GM21381 (cell line): Measurements from ENCODE around the gene C19orf67.

Experiments
- ATAC-seq: cut with Tn5 transposase; IDR thresholded peaks from one replicate; pipeline ENCODE4 v1.9.1; 2021; ENCODE audit warnings: mild to moderate bottlenecking, moderate library complexity; ENCODE audit not compliant: unreplicated experiment

C19orf67 gene

DNA sequence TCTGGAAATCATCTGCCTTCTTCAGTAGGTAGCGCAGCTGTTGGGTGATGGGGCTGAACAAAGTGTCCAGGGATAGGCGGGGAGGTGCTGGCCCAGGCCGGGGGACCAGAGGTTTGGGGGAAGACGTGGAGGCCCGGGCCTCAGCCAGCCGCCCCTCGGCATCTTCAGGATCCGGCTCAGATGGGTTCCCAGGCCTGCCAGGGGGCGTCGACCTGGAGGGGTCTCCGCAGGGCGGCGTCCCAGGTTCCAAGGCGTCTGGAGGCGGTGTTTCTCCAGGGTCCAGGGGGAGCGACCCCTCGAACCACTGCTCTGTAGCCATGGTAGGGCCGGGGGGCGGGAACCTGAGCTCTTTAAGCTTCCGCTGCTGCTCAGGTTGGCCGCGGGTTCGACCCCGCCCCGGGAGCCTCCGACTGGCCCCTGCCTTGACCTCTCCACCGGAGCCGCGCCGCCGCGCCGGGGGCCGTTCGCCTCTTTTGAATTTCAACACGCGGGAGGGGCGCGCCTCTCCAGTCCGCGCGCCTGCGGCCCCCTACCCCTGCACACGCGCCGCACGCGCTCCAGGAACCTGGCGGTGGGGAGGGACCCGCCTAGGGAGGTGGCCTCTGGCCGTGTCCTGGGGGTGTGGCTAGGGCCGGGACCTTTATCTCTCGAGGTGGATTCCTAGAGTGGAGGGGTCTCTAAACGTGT lies at the start of gene C19orf67:
TSS of gene C19orf67 (minus strand) at position 475 of the 687 bp plus-strand sequence. CDS start at position 319, 156 bp downstream.
- no peak for ATAC-seq

DNA sequence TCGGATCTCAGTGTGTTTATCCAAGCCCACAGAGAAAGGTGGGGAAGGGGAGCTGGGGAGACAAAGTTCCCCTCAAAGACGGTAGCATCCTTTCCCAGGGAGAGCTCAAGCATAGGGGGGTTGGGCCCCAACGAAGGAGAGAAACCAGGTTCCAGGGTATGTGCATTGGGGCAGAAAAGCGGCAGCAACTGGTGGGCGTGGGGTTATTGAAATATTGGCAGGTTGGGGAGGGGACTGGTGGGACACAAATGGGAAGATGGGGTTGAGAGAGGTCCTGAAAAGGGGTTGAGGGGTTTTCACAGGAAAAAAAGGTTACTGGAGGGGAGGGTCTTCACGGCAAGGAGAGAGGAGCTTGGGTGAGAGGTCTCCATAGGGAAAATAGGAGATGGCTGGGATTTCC lies 49.8 kb upstream of the C19orf67 start:
- ATAC-seq, result no peak

DNA sequence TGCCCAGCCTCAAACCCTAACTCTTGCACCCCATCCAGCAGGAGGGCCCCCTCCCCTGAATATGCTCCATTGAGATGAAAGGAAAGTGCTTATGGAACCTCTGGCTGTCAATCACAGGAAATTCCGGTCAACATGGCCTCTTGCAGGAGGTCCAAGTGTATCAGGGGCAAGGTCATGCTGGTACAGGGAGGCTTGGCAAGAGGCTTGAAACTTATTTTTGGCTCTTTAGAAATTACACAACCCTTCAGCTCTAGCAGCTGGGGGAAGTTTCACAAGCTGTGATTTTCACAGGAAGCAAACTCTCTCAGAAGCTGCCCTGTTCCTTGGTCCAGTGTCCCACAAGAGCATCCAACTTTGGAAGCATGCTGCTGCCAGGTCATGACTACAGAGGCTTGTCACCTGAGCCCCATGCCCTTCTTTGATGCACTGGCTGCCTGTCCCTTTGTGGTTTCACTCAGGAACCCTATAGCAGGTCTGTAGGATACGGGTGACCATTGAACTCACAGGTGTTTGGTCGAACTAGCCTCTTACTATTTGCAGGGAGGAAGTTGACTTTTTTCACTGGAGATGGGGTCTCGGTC lies 42.4 kb upstream of the C19orf67 start:
- no peak for ATAC-seq

DNA sequence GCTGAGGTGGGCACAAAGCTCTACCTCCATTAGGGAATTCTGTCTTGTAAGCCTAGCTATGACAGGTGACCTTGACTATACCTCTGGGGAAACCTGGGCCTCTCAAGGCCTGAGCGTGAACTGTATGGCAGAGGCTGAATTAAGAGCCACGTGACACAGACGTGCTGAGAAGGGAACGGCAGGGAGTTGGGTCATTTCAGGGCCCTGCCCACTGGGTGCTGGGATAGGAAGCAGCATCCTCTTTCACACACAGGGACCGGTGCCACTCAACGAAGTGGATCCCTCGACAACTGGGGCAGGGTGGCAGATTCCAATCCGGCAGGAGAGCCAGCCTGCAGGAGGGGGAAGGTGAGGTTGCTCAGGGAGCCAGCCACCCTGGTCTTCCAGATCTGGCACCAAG lies 41.6 kb upstream of the C19orf67 start:
- no peak for ATAC-seq

DNA sequence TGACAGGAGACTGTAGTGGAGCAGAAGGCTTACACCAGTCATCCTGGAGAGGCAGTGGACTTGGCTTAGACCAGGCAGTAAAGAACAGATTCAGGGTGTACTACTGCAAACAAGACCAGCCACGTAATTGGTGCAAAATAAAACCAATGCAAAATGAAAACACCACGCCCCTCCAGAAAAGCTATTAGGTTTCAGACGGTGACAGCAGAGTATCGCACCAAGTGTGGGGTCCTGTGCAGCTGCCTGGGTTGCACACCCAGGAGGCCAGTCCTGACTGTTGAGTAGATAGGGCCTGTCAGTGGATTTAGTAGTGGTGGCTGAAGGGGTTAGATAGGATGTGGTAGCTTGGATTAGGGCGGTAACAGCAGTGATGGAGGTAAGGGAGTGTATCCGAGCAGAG lies 37.3 kb upstream of the C19orf67 start:
- no peak for ATAC-seq

DNA sequence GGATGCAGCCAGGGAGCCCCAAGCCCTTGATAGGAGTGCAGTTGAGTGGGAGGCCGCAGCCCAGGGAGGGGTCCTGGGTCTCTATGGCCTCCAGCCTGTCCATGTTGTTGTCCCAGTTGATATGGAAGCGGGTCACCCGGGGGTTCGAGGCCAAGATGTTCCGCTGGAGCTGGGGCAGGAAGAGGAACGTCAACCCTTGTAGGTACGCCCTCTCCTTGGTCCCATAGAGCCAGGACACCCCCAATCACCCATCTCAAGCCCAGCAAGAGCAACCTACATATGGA lies 34.9 kb upstream of the C19orf67 start:
- ATAC-seq, result no peak

DNA sequence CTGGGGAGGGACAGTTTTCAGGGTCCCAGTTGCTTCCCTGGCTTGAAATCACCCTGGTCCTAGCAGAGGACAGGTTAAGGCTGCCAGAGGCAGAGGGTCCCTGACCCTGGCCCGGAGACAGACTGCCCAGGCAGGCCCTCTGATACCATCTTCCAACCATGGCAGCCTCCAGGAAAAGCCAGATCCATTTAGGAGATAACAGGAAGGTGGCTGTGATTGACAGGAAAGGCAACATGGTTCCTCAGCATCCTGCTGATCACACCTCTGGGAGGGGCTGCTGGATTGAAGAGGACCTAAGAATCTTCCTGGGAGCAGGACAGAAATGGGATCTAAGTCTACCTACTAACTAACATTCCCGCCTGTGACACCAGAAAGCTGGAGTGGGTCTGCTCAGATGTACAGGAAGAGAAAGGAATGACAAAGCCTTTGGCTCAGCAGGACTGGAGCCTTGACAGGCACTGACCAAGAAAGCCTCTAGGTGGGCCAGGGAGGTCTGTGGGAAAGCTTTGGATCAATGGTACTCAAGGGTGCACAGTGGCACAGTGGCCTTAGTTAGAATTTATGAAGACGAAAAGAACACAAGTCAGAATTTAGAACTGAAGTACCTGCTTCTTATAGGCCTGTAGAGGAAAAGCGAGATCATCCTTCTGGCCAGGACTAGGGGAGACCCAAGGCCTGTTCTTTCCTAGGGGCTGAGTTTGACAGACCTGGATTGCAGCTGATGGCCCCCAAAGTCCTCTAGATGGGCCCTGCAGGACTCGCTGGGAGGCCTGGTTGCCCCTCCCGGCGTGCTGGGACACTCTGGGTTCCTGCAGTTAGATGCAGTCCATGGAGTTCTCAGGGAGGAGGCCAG lies 34.3 kb upstream of the C19orf67 start:
- no peak for ATAC-seq

DNA sequence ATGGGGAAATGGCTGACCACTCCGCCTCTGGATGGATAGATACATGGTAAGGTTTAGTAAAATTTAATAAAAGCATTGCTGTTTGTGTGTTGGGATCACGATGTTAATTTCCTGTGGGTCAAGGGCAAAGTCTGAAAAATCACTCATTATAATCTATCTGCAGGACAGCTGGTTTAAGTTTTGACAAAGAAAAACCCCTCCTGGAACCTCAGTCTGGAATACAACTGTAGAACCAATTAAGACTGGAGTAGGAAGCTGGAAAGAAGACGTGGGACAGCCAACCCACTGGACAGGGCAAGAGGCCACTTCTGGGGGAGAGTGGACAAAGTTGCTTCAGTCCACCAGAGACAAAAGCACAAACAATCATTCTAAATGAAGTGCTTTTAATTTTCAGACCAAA lies 33.6 kb upstream of the C19orf67 start:
- ATAC-seq, result no peak

DNA sequence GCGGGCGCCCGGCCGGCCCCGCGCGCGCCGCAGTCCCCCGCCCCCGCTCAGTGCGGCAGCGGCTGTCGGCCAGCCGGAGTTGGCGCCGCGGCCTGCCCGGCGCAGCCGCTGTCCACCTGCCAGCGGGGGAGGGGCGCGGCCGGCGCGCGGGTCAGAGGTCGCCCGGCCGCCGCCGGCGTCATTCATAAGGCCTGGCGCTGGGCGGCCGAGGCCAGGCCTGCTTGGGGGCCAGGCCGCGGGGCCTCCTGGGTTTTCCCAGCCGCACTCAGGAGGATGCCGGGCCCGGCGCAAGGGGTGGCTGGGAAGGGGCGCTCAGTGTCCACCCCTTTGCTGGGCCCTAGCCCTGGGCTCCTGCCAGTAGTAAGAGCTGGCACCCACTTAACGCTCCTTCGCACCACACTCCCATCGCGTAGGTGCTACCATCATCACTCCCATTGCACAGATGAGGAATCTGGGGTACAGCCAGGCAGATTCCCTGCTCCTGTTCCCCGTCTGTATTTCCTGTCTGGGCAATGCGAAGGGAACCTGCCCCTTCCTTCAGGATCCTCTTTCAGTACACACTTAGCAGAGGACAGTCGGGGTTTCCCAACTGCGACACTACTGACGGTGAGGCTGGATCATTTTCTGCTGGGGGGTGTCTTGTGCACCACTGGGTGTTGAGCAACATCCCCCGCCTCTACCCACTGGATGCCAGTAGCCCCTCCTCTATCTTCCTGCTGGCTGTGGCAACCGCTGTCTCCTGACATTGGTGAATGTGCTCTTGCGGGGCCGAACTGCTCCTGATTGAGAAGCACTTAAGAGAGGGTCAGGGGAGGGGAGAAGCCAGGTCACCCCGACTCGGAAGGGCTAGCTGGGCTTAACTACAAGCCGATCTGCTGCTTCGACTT lies 32.8 kb upstream of the C19orf67 start:
- ATAC-seq, result peak; percentile 44

DNA sequence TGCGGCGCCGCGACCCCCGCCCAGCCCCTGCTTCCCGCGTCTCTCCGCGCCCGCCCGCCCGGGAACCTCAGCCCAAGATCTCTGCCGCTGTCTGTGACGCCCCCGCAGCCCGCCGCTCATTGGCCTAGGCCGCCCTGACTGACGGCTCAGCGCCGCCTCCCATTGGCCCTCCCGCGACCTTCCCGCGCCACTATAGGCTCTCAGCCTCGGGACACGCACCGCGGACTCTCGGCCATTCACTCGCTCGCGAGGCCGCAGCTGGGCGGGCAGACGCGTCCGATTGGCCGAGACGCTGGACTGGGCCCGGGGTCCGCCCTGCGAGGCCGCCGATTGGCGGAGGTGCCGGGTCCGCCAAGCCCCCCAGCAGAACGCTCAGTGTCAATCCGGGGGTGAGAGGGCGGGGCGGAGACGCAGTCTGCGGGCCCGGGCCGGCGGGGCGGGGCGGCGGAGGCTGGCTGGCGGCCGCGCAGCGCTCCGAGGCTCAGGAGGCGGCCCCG lies 32.1 kb upstream of the C19orf67 start, which contains the start of gene PRKACA:
TSS of gene PRKACA (minus strand) at position 95 of the 497 bp plus-strand sequence. CDS start 215 bp downstream, outside the sequence.
- ATAC-seq, result peak; percentile 87

DNA sequence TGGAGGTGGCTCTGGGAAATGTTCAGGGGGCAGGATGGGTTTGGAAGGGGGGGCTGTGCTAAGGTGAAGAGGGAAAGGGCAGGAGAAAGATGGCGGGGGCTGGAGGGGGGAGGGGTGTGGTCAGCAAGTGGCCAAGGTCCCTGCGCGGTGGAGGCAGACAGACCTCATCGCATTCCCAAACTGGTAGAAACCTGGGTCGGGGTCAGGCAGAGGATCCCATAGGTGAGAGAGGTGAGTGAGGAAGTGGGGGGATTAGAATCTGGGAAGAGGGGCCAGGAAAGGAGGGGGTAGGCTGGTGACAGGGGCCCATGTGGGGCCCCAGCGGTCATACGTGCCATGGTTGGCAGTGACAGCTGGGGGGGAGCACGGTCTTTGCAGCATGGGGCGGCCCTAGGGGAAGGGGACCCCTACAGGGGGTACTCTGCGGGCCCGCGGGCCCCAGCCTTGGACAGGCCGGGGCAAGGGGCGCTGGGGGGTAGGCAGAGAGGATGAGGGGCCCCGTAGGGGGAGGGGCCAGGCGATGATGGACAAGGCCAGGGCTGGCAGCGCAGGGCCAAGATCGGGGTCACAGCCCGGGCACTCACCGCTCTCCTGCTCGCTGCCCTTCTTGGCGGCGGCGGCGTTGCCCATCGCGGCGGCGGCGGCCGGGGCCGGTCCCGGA lies 31.5 kb upstream of the C19orf67 start:
- no peak for ATAC-seq

DNA sequence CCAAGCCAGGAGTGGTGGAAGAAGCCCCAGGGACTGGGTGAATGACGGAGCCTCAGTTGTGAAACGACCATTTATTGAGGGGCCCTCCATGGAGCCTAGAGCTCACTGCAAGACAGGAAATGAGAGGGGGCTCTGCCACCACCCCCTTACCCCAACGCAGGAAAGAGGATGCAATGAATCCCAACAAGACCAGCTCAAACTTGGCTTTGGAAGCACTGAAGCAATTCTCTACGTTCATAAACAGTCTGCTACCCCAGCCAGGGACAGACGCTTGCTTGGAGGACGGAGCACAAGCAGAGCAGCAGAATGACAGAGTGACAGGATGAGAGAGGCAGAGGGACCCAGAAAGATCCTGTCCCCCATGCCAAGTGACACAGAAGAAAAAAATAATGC lies 30.9 kb upstream of the C19orf67 start:
- no peak for ATAC-seq

DNA sequence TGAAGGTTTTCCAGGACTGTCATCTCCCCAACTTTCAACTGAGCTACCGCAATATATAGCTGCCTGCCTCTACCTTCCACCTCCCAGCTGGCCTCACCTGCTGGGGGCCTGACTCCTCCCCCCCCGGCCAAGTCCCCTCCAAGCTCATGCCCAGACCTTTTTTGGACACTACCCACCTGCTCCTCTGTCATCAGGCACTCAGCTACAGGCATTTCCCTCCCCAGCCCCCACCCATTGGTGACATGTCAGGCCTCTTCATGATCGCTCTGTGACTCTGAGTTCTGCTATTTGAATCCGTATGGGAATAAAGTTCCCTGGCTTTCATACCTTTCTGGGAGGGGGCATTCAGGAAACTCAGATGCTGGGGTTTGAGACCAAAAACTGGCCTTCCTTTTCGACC lies 30.2 kb upstream of the C19orf67 start:
- ATAC-seq, result no peak

DNA sequence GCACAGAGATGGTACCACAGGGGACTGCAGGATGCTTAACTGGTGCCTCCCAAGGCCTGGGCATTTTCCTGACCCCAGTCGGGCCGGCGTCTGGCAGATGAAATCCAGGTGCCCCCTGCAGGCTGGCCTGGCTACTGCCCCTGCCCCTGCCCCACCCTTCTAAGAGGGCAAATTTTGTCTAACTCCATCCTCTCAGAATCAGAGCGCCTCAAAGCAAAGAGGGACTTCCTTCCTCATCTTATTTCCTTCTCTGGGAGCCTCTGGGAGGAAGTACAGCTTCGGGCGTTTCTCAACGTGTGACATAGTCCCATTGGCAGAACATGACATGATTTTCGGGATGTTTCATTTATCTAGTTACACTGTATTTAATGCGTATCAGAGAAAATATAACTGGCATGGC lies 29.3 kb upstream of the C19orf67 start:
- ATAC-seq, result no peak

DNA sequence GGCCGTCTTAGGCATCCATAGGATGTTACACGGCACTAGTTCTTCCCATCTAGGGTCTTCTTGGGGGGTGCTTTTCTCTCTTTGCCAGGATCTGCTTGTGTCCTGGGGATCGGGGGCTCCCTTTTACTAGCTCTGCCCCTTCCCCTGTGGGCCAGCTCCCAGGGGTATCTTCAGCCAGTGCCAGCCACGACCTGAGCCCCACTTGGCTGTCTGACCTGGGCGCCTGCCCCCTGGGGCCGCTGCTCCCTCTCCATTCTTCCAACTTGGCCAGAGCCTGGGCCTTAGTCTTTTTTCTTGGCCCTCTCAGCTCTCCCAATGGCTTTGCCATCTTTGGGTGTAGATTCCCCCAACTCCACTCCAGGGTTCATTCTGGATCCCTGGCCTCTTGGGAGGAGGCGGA lies 28.9 kb upstream of the C19orf67 start:
- ATAC-seq, result no peak

DNA sequence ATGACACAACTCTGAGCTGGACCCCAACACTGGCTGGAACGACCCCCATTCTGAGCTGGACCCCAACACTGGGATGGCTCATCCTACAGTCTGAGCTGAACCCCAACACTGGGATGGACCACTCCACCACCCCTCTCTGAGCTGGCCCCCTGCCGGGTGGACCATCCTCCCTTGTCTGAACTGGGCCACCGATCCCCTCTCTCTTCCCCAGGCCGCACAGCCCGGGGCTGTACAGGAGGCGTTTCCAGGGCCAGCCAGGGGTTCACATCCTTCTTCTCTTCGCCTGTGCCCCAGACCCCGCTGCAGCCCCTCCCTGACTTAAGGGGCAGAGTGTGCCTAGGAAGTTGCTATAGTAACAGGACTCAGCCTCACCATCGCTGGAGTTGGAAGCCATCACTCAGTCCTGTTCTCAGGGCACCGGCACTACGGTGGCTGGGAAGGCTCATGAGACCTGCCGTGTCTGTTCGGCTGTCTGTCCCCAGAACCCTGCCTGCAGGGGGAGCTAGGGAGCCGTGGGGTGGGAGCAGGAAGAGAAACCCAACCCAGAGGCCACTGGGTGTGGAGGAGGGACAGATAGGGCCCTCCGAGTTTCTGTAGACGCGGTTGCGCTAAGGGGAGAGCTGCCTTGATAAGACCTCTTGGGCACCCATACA lies 28.3 kb upstream of the C19orf67 start:
- ATAC-seq, result no peak

DNA sequence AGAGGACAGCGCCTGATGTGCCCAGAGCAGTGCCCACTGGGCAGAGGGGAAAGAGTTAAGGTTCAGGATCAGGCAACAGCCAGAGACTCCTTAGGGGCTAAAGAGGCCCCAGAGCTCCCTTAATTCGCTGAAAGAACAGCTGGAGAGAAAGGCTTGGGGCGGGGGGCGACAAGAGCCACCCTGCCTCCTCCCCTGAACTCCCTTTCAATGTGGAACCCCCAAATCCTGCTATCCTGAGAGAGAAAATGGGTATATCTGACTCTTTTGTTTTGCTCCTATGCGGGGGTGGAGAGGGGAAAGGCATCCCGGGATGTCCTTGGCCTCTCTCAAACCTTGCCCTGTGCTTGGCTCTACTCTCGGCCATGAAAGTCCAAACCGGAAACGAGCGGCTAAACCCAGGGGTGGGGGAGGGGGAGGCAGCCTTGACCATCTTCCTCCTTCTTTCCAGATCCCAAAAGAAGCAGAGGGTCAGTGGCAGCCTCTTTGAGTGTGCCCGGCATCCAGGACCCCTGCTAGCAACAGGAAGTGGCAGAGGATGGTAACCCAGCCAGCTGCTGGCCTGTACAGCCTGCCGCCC lies 27.3 kb upstream of the C19orf67 start:
- ATAC-seq, result no peak

DNA sequence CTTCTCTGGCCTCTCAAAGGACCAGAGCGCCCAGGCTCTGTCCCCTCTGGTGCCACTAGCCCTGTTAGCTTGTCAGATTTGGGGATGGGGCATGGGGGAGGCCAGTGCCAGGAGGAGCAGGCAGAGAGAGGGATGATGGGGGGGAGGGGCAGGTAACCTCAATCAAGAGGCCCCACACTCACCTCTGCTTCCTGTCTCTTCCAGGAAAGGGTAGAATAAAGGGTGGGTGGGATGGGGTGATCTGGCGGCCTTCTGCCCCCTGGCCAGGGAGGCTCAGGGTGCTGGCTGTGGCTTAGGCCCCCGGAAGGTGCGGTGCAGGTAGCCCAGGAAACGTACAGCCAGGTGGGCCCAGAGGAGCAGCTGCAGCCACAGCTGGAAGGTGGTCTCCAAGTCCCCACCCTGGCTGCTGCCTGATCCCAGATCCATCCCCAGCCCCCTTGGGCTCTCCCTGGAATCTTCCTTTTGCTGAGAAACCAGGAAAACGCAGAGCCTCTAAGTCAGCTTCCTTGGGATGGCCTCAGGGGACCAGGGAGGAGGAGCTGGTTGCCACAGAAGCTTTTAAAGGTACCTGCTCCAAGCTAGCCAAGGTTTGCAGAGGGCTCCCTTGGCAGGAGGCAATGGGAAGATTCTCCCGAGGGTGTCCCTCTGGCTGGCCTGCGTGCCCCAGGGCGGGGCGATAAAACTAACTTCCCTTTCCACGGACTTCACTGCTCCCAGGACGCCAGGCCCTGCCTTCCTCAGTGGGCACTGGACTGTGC lies 26.6 kb upstream of the C19orf67 start:
- no peak for ATAC-seq

DNA sequence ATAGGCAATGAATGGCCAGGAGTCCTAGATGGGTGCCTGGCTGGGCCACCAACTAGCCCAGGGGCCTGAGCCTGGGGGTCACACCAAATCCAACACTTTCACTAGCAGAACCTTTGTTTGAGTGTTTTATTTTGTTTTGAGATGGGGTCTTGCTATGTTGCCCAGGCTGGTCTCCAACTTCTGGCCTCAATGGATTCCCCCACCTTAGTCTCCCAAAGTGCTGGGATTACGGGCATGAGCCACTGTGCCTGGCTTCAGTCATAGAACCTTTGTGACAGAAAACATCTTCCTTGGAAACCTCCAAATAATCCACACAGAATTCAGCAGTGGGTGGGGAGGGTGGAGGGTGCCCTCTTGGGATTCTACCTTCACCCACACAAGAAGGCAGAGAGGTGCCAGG lies 25.9 kb upstream of the C19orf67 start:
- ATAC-seq, result no peak
